Sigmoid colon (tissue), 4 donors: Measurements from ENCODE around the gene UVRAG.

Experiments used
- POLR2A ChIP-seq, 2 donors: fragments of 450-650 bp; IDR thresholded peaks; one replicate each; pipeline ENCODE4 v1.6.1; 2016; ENCODE audit warnings: antibody characterized with exemption in 2 of 2, mild to moderate bottlenecking in 2 of 2, moderate library complexity in 2 of 2
- POLR2AphosphoS5 ChIP-seq, 4 donors: sonication (generic); formaldehyde crosslinking; IDR thresholded peaks; one replicate each; pipeline ENCODE4 v1.6.1; 2017; ENCODE audit warnings: antibody characterized with exemption in 4 of 4
- TF ChIP-seq, protein P1 (sequence below), 4 experiments: fragments of 450-650 bp in 3 of 4; fragments of 200-600 bp in 1 of 4; IDR thresholded peaks; one replicate each; pipeline ENCODE4 v1.5.1; 2016 to 2019; ENCODE audit warnings: antibody characterized with exemption in 4 of 4, mild to moderate bottlenecking in 3 of 4, moderate library complexity in 2 of 4

DNA sequence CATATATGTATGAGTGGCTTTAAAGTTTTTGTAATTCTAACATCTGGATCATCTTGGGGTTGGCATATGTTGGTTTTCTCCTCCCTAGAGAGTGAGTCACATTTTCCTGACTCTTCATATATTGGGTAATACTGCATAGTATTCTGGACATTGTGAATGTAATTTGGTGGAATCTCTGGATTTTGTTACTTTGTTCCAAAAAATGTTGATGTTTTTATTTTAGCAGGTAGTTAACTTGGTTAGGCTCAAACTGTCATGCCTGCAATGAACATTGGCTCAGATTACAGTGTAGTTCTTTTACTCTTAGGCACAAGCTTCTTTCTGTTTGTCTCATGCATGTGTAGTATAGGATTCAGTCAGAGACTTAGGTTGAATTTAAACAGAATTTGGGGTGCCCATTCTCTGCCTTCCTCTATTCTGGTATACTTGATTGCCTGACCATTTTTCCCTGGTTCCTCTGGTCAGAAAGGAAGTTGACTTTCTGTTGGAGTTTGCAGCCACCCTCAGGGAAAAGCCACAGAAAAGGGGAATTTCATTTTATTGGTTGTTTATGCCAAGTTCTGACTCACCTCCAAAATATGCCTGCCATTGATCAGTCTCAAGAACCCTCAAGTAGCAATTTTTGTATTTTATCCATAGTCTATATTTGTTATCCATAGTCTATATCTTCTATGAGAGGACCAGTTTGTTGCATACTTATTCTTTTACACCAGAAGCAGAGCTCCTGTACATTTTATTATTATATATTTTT, 151.7 kb downstream of the UVRAG start:
- TF ChIP-seq, protein P1, sequence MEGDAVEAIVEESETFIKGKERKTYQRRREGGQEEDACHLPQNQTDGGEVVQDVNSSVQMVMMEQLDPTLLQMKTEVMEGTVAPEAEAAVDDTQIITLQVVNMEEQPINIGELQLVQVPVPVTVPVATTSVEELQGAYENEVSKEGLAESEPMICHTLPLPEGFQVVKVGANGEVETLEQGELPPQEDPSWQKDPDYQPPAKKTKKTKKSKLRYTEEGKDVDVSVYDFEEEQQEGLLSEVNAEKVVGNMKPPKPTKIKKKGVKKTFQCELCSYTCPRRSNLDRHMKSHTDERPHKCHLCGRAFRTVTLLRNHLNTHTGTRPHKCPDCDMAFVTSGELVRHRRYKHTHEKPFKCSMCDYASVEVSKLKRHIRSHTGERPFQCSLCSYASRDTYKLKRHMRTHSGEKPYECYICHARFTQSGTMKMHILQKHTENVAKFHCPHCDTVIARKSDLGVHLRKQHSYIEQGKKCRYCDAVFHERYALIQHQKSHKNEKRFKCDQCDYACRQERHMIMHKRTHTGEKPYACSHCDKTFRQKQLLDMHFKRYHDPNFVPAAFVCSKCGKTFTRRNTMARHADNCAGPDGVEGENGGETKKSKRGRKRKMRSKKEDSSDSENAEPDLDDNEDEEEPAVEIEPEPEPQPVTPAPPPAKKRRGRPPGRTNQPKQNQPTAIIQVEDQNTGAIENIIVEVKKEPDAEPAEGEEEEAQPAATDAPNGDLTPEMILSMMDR (IDR thresholded peaks at IDR 0.05), result no peak
- no peak for TF ChIP-seq POLR2AphosphoS5 (IDR thresholded peaks at IDR 0.05)
- no peak for TF ChIP-seq POLR2A (IDR thresholded peaks at IDR 0.05)
